Astrocyte (in vitro differentiated cells and primary cell): Measurements from ENCODE around the gene HEATR9. TPM values are rescaled to one million over a fixed set of nuclear protein-coding genes. Genes with fewer than 3 reads are reported as not detected.

Experiments
- DNase-seq: peaks from one replicate; pipeline ENCODE4 v3.0.0-alpha.2; 2010; ENCODE audit warnings: low read depth
- FAIRE-seq: peaks from 2 replicates; lab custom pipeline; 2011; peaks lifted over from hg19 to GRCh38; lab: Jason Lieb, UNC
- H2AFZ ChIP-seq: 2 replicates; pipeline ENCODE4 v1.6.0; 2012; ENCODE audit warnings: low read depth, low read length, inconsistent platforms
- H3K27ac ChIP-seq: 2 replicates; pipeline ENCODE4 v1.5.1; 2011; ENCODE audit warnings: low read depth, low read length, inconsistent platforms
- H3K27me3 ChIP-seq: 2 replicates; pipeline ENCODE4 v1.6.0; 2011; ENCODE audit warnings: low read length, inconsistent platforms; ENCODE audit not compliant: insufficient read depth
- H3K36me3 ChIP-seq: 2 replicates; pipeline ENCODE4 v1.5.1; 2011; ENCODE audit warnings: low read length, inconsistent platforms; ENCODE audit not compliant: insufficient read depth
- H3K4me1 ChIP-seq: 2 replicates; pipeline ENCODE4 v1.5.1; 2011; ENCODE audit warnings: low read length, inconsistent platforms; ENCODE audit not compliant: insufficient read depth
- H3K4me2 ChIP-seq: 2 replicates; pipeline ENCODE4 v1.6.0; 2012; ENCODE audit warnings: low read length, inconsistent platforms
- H3K4me3 ChIP-seq: 2 replicates; pipeline ENCODE4 v1.5.1; 2011; ENCODE audit warnings: low read depth, mild to moderate bottlenecking, low read length, inconsistent platforms; ENCODE audit not compliant: insufficient read depth
- H3K79me2 ChIP-seq: 2 replicates; pipeline ENCODE4 v1.6.0; 2012; ENCODE audit warnings: mild to moderate bottlenecking, low read length, inconsistent platforms; ENCODE audit not compliant: insufficient read depth
- H3K9ac ChIP-seq: 2 replicates; pipeline ENCODE4 v1.6.0; 2012; ENCODE audit warnings: mild to moderate bottlenecking, low read length, inconsistent platforms
- H3K9me3 ChIP-seq: 2 replicates; pipeline ENCODE4 v1.5.1; 2012; ENCODE audit warnings: low read depth, mild to moderate bottlenecking, low read length, inconsistent platforms; ENCODE audit not compliant: insufficient read depth
- H4K20me1 ChIP-seq: 2 replicates; pipeline ENCODE4 v1.6.0; 2012; ENCODE audit warnings: low read length, inconsistent platforms; ENCODE audit not compliant: insufficient read depth
- H3K27ac Mint-ChIP-seq: one replicate; pipeline ENCODE4 v1.8.0; 2021; ENCODE audit warnings: mild to moderate bottlenecking, mixed read lengths; ENCODE audit not compliant: unreplicated experiment
- H3K27me3 Mint-ChIP-seq: one replicate; pipeline ENCODE4 v1.8.0; 2021; ENCODE audit warnings: low read depth, mixed read lengths; ENCODE audit not compliant: unreplicated experiment
- H3K36me3 Mint-ChIP-seq: one replicate; pipeline ENCODE4 v1.8.0; 2021; ENCODE audit warnings: low read depth, mixed read lengths; ENCODE audit not compliant: unreplicated experiment
- H3K4me1 Mint-ChIP-seq: one replicate; pipeline ENCODE4 v1.8.0; 2021; ENCODE audit warnings: low read depth, mixed read lengths; ENCODE audit not compliant: unreplicated experiment
- H3K4me3 Mint-ChIP-seq: one replicate; pipeline ENCODE4 v1.8.0; 2021; ENCODE audit warnings: mild to moderate bottlenecking, moderate library complexity, mixed read lengths; ENCODE audit not compliant: unreplicated experiment
- H3K9me3 Mint-ChIP-seq: one replicate; pipeline ENCODE4 v1.8.0; 2021; ENCODE audit warnings: mild to moderate bottlenecking, mixed read lengths; ENCODE audit not compliant: unreplicated experiment
- CTCF ChIP-seq: IDR thresholded peaks from 2 replicates; pipeline ENCODE4 v1.5.1; 2011; ENCODE audit warnings: low read depth, mild to moderate bottlenecking, inconsistent platforms, low read length, moderate library complexity; ENCODE audit not compliant: insufficient read depth
- EZH2 ChIP-seq: IDR thresholded peaks from 2 replicates; pipeline ENCODE4 v1.6.1; 2012; ENCODE audit warnings: mild to moderate bottlenecking, low read length, inconsistent platforms; ENCODE audit not compliant: insufficient read depth
- total RNA-seq: library from RNA; stranded (reverse); gene quantifications from 2 replicates; pipeline ENCODE4 v1.2.1, GENCODE V29; 2021

Gene HEATR9
- total RNA-seq, 1 donor from 2014 or later = not detected

- H3K27me3 ChIP-seq = no peaks in the 10 kb centered on the region
- no peak overlapping the region for H3K4me2 ChIP-seq
- no peaks in the 10 kb centered on the region for H3K4me1 ChIP-seq
- TF ChIP-seq EZH2 = no peak
- TF ChIP-seq CTCF = no peak
- DNase-seq = no peak
- peaks cover 63% of the 10 kb centered on the region for H4K20me1 ChIP-seq
- no peak overlapping the region for H3K27ac ChIP-seq
- no peak overlapping the region for H3K4me3 ChIP-seq
- no peaks in the 10 kb centered on the region for H3K9me3 ChIP-seq
- no peaks in the 10 kb centered on the region for H3K27me3 Mint-ChIP-seq
- H3K79me2 ChIP-seq = peaks cover 95% of the 10 kb centered on the region
- H3K27ac Mint-ChIP-seq = no peak overlapping the region
- peaks cover 7% of the 10 kb centered on the region for H3K4me1 Mint-ChIP-seq
- peaks cover 25% of the 10 kb centered on the region for H3K36me3 ChIP-seq
- FAIRE-seq = no peak
- no peak overlapping the region for H2AFZ ChIP-seq
- H3K36me3 Mint-ChIP-seq = peaks cover 2% of the 10 kb centered on the region
- no peak overlapping the region for H3K9ac ChIP-seq
- no peaks in the 10 kb centered on the region for H3K9me3 Mint-ChIP-seq
- H3K4me3 Mint-ChIP-seq = no peak overlapping the region
Observed at GRCh38 chr17:35816723-35817122, 52.0 kb downstream of the HEATR9 start.

DNA sequence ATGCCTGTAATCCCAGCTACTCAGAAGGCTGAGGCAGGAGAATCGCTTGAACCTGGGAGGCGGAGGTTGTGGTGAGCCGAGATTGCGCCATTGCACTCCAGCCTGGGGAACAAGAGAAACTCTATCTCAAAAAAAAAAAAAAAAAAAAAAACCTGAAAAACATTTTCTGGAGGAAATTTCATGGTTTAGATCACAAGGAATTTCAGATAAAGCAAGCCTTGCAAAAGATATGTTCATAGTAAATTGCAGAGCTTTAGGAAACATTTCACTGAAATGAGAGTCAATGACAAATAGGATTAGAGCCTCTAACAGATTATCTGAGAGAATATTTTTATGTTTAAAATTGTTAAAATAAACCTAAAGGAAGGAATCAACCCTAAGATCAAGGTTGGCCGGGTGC lies 56.2 kb downstream of the HEATR9 start:
- peaks cover 25% of the 10 kb centered on the region for H3K4me1 Mint-ChIP-seq
- H4K20me1 ChIP-seq = peaks cover 74% of the 10 kb centered on the region
- no peak for TF ChIP-seq EZH2

GRCh38 chr17:35811759-35812158 lies 56.9 kb downstream of the HEATR9 start:
- H3K4me3 Mint-ChIP-seq = peak overlapping the region; percentile 12
- no peaks in the 10 kb centered on the region for H3K27me3 ChIP-seq
- peaks cover 67% of the 10 kb centered on the region for H4K20me1 ChIP-seq
- H2AFZ ChIP-seq = no peak overlapping the region
- peaks cover 3% of the 10 kb centered on the region for H3K36me3 ChIP-seq
- H3K27ac Mint-ChIP-seq = no peak overlapping the region
- no peaks in the 10 kb centered on the region for H3K27me3 Mint-ChIP-seq
- peaks cover 13% of the 10 kb centered on the region for H3K4me1 ChIP-seq
- peaks cover 75% of the 10 kb centered on the region for H3K79me2 ChIP-seq
- H3K27ac ChIP-seq = no peak overlapping the region
- H3K4me2 ChIP-seq = peak overlapping the region; percentile 90
- H3K9ac ChIP-seq = no peak overlapping the region
- H3K4me1 Mint-ChIP-seq = peaks cover 32% of the 10 kb centered on the region
- no peaks in the 10 kb centered on the region for H3K9me3 Mint-ChIP-seq
- H3K36me3 Mint-ChIP-seq = peaks cover 2% of the 10 kb centered on the region
- H3K9me3 ChIP-seq = no peaks in the 10 kb centered on the region
- DNase-seq (no peak), FAIRE-seq (no peak)
- H3K4me3 ChIP-seq = no peak overlapping the region
- TF ChIP-seq EZH2 (no peak), CTCF (no peak)

More for the DNA sequence above, 56.2 kb downstream of the HEATR9 start:
- H3K4me3 Mint-ChIP-seq = peak overlapping the region; percentile 12
- FAIRE-seq (no peak), DNase-seq (no peak)
- H3K4me3 ChIP-seq = no peak overlapping the region
- no peak overlapping the region for H3K4me2 ChIP-seq
- H3K79me2 ChIP-seq = peaks cover 82% of the 10 kb centered on the region
- no peak overlapping the region for H3K27ac Mint-ChIP-seq
- H3K27ac ChIP-seq = no peak overlapping the region
- no peaks in the 10 kb centered on the region for H3K27me3 ChIP-seq
- H3K36me3 Mint-ChIP-seq = peaks cover 2% of the 10 kb centered on the region
- H2AFZ ChIP-seq = no peak overlapping the region
- no peaks in the 10 kb centered on the region for H3K9me3 Mint-ChIP-seq
- H3K9ac ChIP-seq = no peak overlapping the region
- H3K36me3 ChIP-seq = peaks cover 3% of the 10 kb centered on the region
- no peaks in the 10 kb centered on the region for H3K9me3 ChIP-seq
- H3K27me3 Mint-ChIP-seq = no peaks in the 10 kb centered on the region
- H3K4me1 ChIP-seq = peaks cover 13% of the 10 kb centered on the region
